ENCODE results near the gene OPCML.
A peak's percentile ranks its signal among the peaks of the same experiment; 100 is the strongest.

The OPCML gene

GRCh38 chr11:133555034-133555433 is 22.7 kb upstream of the OPCML start:
- H3K4me3 ChIP-seq (ENCODE audit: low read depth, low read length) = no peak overlapping the region
- H3K9ac ChIP-seq (ENCODE audit: low read length) = no peak overlapping the region
- no peaks in the 10 kb centered on the region for H3K9me3 ChIP-seq (ENCODE audit: control insufficient read depth, insufficient read depth, low read depth, low read length)
- H3K36me3 ChIP-seq (ENCODE audit: control insufficient read depth, insufficient read depth, low read length) = no peaks in the 10 kb centered on the region
- peaks cover 10% of the 10 kb centered on the region; the same call in 1 of the 2 replicates for H3K4me1 ChIP-seq (ENCODE audit: control insufficient read depth, insufficient read depth, low read length)
- H3K27me3 ChIP-seq (ENCODE audit: control insufficient read depth, insufficient read depth, low read length) = no peaks in the 10 kb centered on the region
- no peak overlapping the region for H3K27ac ChIP-seq (ENCODE audit: low read depth, low read length)

- H3K9me3 ChIP-seq (ENCODE audit: control insufficient read depth, insufficient read depth, low read depth, low read length) = no peaks in the 10 kb centered on the region
- no peak overlapping the region for H3K27ac ChIP-seq (ENCODE audit: low read depth, low read length)
- no peaks in the 10 kb centered on the region for H3K27me3 ChIP-seq (ENCODE audit: control insufficient read depth, insufficient read depth, low read length)
- no peak overlapping the region for H3K4me3 ChIP-seq (ENCODE audit: low read depth, low read length)
- no peak overlapping the region for H3K9ac ChIP-seq (ENCODE audit: low read length)
- no peaks in the 10 kb centered on the region for H3K36me3 ChIP-seq (ENCODE audit: control insufficient read depth, insufficient read depth, low read length)
- H3K4me1 ChIP-seq (ENCODE audit: control insufficient read depth, insufficient read depth, low read length) = peaks cover 15% of the 10 kb centered on the region; the same call in 1 of the 2 replicates
Observed at GRCh38 chr11:133553885-133554740, 21.8 kb upstream of the OPCML start.

- Histone ChIP-seq H3K4me3 (ENCODE audit: low read depth, low read length) (no peak overlapping the region), H3K27me3 (ENCODE audit: control insufficient read depth, insufficient read depth, low read length) (no peaks in the 10 kb centered on the region), H3K4me1 (ENCODE audit: control insufficient read depth, insufficient read depth, low read length) (peaks cover 15% of the 10 kb centered on the region; the same call in 1 of the 2 replicates), H3K27ac (ENCODE audit: low read depth, low read length) (no peak overlapping the region), H3K36me3 (ENCODE audit: control insufficient read depth, insufficient read depth, low read length) (no peaks in the 10 kb centered on the region), H3K9me3 (ENCODE audit: control insufficient read depth, insufficient read depth, low read depth, low read length) (no peaks in the 10 kb centered on the region), H3K9ac (ENCODE audit: low read length) (no peak overlapping the region)
Observed at GRCh38 chr11:133552938-133553337, 20.6 kb upstream of the OPCML start.

- Histone ChIP-seq H3K9me3 (ENCODE audit: control insufficient read depth, insufficient read depth, low read depth, low read length) (no peaks in the 10 kb centered on the region), H3K9ac (ENCODE audit: low read length) (no peak overlapping the region), H3K27me3 (ENCODE audit: control insufficient read depth, insufficient read depth, low read length) (no peaks in the 10 kb centered on the region), H3K4me1 (ENCODE audit: control insufficient read depth, insufficient read depth, low read length) (peaks cover 25% of the 10 kb centered on the region; the same call in 1 of the 2 replicates), H3K27ac (ENCODE audit: low read depth, low read length) (no peak overlapping the region), H3K36me3 (ENCODE audit: control insufficient read depth, insufficient read depth, low read length) (no peaks in the 10 kb centered on the region), H3K4me3 (ENCODE audit: low read depth, low read length) (no peak overlapping the region)
Observed at GRCh38 chr11:133551064-133551463, 18.8 kb upstream of the OPCML start.

- no peak overlapping the region for H3K9ac ChIP-seq (ENCODE audit: low read length)
- no peaks in the 10 kb centered on the region for H3K9me3 ChIP-seq (ENCODE audit: control insufficient read depth, insufficient read depth, low read depth, low read length)
- H3K27me3 ChIP-seq (ENCODE audit: control insufficient read depth, insufficient read depth, low read length) = no peaks in the 10 kb centered on the region
Observed at GRCh38 chr11:133549826-133550225, 17.5 kb upstream of the OPCML start.

GRCh38 chr11:133548641-133549040 is 16.3 kb upstream of the OPCML start:
- Histone ChIP-seq H3K4me3 (ENCODE audit: low read depth, low read length) (no peak overlapping the region), H3K9me3 (ENCODE audit: control insufficient read depth, insufficient read depth, low read depth, low read length) (no peaks in the 10 kb centered on the region)

More at GRCh38 chr11:133549826-133550225, 17.5 kb upstream of the OPCML start:
- no peaks in the 10 kb centered on the region for H3K36me3 ChIP-seq (ENCODE audit: control insufficient read depth, insufficient read depth, low read length)
- peaks cover 28% of the 10 kb centered on the region for H3K4me1 ChIP-seq (ENCODE audit: control insufficient read depth, insufficient read depth, low read length)
- H3K4me3 ChIP-seq (ENCODE audit: low read depth, low read length) = no peak overlapping the region
- no peak overlapping the region for H3K27ac ChIP-seq (ENCODE audit: low read depth, low read length)

GRCh38 chr11:133547808-133548494 is 15.7 kb upstream of the OPCML start:
- Histone ChIP-seq H3K36me3 (ENCODE audit: control insufficient read depth, insufficient read depth, low read length) (no peaks in the 10 kb centered on the region), H3K27me3 (ENCODE audit: control insufficient read depth, insufficient read depth, low read length) (no peaks in the 10 kb centered on the region), H3K9me3 (ENCODE audit: control insufficient read depth, insufficient read depth, low read depth, low read length) (no peaks in the 10 kb centered on the region), H3K4me1 (ENCODE audit: control insufficient read depth, insufficient read depth, low read length) (peaks cover 37% of the 10 kb centered on the region), H3K9ac (ENCODE audit: low read length) (no peak overlapping the region), H3K27ac (ENCODE audit: low read depth, low read length) (no peak overlapping the region), H3K4me3 (ENCODE audit: low read depth, low read length) (no peak overlapping the region)

More at GRCh38 chr11:133548641-133549040, 16.3 kb upstream of the OPCML start:
- H3K4me1 ChIP-seq (ENCODE audit: control insufficient read depth, insufficient read depth, low read length) = peaks cover 33% of the 10 kb centered on the region
- no peaks in the 10 kb centered on the region for H3K36me3 ChIP-seq (ENCODE audit: control insufficient read depth, insufficient read depth, low read length)
- no peak overlapping the region for H3K9ac ChIP-seq (ENCODE audit: low read length)
- H3K27ac ChIP-seq (ENCODE audit: low read depth, low read length) = no peak overlapping the region
- no peaks in the 10 kb centered on the region for H3K27me3 ChIP-seq (ENCODE audit: control insufficient read depth, insufficient read depth, low read length)

- Histone ChIP-seq H3K4me1 (ENCODE audit: control insufficient read depth, insufficient read depth, low read length) (peaks cover 62% of the 10 kb centered on the region), H3K4me3 (ENCODE audit: low read depth, low read length) (peak overlapping the region; percentile 6; the same call in 1 of the 2 replicates), H3K9ac (ENCODE audit: low read length) (no peak overlapping the region), H3K27me3 (ENCODE audit: control insufficient read depth, insufficient read depth, low read length) (no peaks in the 10 kb centered on the region), H3K9me3 (ENCODE audit: control insufficient read depth, insufficient read depth, low read depth, low read length) (no peaks in the 10 kb centered on the region), H3K36me3 (ENCODE audit: control insufficient read depth, insufficient read depth, low read length) (no peaks in the 10 kb centered on the region), H3K27ac (ENCODE audit: low read depth, low read length) (no peak overlapping the region)
Observed at GRCh38 chr11:133545199-133545803, 13.0 kb upstream of the OPCML start.

- H3K9me3 ChIP-seq (ENCODE audit: control insufficient read depth, insufficient read depth, low read depth, low read length) = no peaks in the 10 kb centered on the region
- H3K9ac ChIP-seq (ENCODE audit: low read length) = peak overlapping the region; percentile 41
- peak overlapping the region; percentile 10; the same call in 1 of the 2 replicates for H3K4me3 ChIP-seq (ENCODE audit: low read depth, low read length)
- peak overlapping the region; percentile 74 for H3K27ac ChIP-seq (ENCODE audit: low read depth, low read length)
- H3K27me3 ChIP-seq (ENCODE audit: control insufficient read depth, insufficient read depth, low read length) = no peaks in the 10 kb centered on the region
- no peaks in the 10 kb centered on the region for H3K36me3 ChIP-seq (ENCODE audit: control insufficient read depth, insufficient read depth, low read length)
- peaks cover 51% of the 10 kb centered on the region for H3K4me1 ChIP-seq (ENCODE audit: control insufficient read depth, insufficient read depth, low read length)
Observed at GRCh38 chr11:133541720-133542095, 9.4 kb upstream of the OPCML start.

GRCh38 chr11:133541021-133541719 is 8.9 kb upstream of the OPCML start:
- Histone ChIP-seq H3K36me3 (ENCODE audit: control insufficient read depth, insufficient read depth, low read length) (no peaks in the 10 kb centered on the region), H3K27ac (ENCODE audit: low read depth, low read length) (no peak overlapping the region), H3K9ac (ENCODE audit: low read length) (no peak overlapping the region), H3K27me3 (ENCODE audit: control insufficient read depth, insufficient read depth, low read length) (no peaks in the 10 kb centered on the region), H3K4me1 (ENCODE audit: control insufficient read depth, insufficient read depth, low read length) (peaks cover 51% of the 10 kb centered on the region), H3K9me3 (ENCODE audit: control insufficient read depth, insufficient read depth, low read depth, low read length) (no peaks in the 10 kb centered on the region), H3K4me3 (ENCODE audit: low read depth, low read length) (peak overlapping the region; percentile 10; the same call in 1 of the 2 replicates)
